GM12873 (cell line): ENCODE measurements around the gene POLD2.

ENCODE experiments used
- CTCF ChIP-seq: IDR thresholded peaks from 2 replicates; pipeline ENCODE4 v1.5.1; 2012; ENCODE audit warnings: low read depth, mild to moderate bottlenecking, moderate library complexity, low read length, control low read depth; ENCODE audit not compliant: insufficient read depth; ENCODE audit errors: missing control alignments

POLD2 gene

GRCh38 chr7:44066494-44067063 lies 56.8 kb downstream of the POLD2 start:
- TF ChIP-seq CTCF = no peak

GRCh38 chr7:44066111-44066460 lies 57.3 kb downstream of the POLD2 start:
- no peak for TF ChIP-seq CTCF

- no peak for TF ChIP-seq CTCF
Measured at GRCh38 chr7:44065431-44066110, 57.8 kb downstream of the POLD2 start, which contains the start of gene PGAM2. TSS of gene PGAM2 (minus strand) at chr7:44065567. CDS start at chr7:44065529, 38 bp downstream.

- TF ChIP-seq CTCF = no peak
Measured at GRCh38 chr7:44064791-44065430, 58.4 kb downstream of the POLD2 start.
